Measurements from ENCODE around the gene C20orf204. TPM values are rescaled to one million over a fixed set of nuclear protein-coding genes. Genes with fewer than 3 reads are reported as not detected.

The C20orf204 gene
- total and polyA plus RNA-seq, 2 donors (not counting 3 experiments of a cell fraction or from before 2014, with no cell fraction given), result 2.8 to 5.8 TPM

DNA sequence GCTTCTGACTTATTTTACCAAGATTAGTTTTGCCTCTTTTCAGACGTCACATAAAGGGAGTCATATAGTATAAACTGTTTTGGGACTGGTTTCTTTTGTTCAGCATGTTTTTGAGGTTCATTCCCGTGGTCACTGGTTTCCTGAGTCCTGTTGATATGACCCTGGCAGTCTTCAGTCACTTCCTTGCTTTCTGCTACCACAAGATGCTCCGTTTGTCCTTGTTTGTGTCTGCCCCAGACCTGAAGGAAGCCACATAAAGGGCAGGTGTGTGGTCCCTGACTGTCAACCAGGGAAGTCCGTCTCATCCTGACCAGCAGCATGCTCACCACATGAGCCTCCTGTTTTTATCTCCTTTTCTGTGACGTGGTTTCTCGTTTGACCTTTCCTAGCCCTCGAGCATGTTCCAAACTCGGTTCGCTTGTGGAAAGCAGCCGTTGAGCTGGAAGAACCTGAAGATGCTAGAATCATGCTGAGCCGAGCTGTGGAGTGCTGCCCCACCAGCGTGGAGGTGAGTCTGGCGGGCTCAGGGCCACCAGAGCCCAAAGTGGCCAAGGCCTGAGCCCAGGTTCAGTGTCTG lies 26.1 kb upstream of the C20orf204 start:
- H3K9me3 ChIP-seq (replicated peaks; ENCODE audit: control insufficient read depth, insufficient read depth, low read length), result no peaks in the 10 kb centered on the region
- no peaks in the 10 kb centered on the region for H3K27me3 ChIP-seq (ENCODE audit: control insufficient read depth in 2 of 2, insufficient read depth in 2 of 2, low read length in 2 of 2)
- peaks cover 2% of the 10 kb centered on the region for H3K4me1 ChIP-seq (ENCODE audit: control insufficient read depth, extremely low read depth, insufficient read depth, low read length)
- H2AFZ ChIP-seq (ENCODE audit: low read depth, low read length), result no peak overlapping the region
- intact Hi-C loops (cut with micrococcal nuclease) (no loop called here), dilution Hi-C loops (cut with MboI; ENCODE audit: extremely low pct_ligation_motif_present, low sequenced_read_pairs) (no loop called here)
- POLR2A ChIA-PET, result no interaction called here
- DNase-seq (ENCODE audit: low read depth, low spot score), result peak; percentile 22
- no peak overlapping the region for H3K4me3 ChIP-seq (replicated peaks in 1 of 3; ENCODE audit: insufficient read depth in 1 of 3, low read depth in 1 of 3, low read length in 3 of 3)
- peaks cover 14 to 36% of the 10 kb centered on the region in 2 experiments for H3K36me3 ChIP-seq (ENCODE audit: control insufficient read depth in 2 of 2, extremely low read depth in 1 of 2, insufficient read depth in 2 of 2, low read length in 2 of 2)
- BruUV-seq (replicated peaks), result no TSS peak
- no peak for FAIRE-seq
- H3K9ac ChIP-seq (replicated peaks; ENCODE audit: extremely low read depth, insufficient read depth, low read length), result no peak overlapping the region
- H3K27ac ChIP-seq (ENCODE audit: insufficient read depth, low read depth, low read length), result no peak overlapping the region
- TF ChIP-seq, protein P1, sequence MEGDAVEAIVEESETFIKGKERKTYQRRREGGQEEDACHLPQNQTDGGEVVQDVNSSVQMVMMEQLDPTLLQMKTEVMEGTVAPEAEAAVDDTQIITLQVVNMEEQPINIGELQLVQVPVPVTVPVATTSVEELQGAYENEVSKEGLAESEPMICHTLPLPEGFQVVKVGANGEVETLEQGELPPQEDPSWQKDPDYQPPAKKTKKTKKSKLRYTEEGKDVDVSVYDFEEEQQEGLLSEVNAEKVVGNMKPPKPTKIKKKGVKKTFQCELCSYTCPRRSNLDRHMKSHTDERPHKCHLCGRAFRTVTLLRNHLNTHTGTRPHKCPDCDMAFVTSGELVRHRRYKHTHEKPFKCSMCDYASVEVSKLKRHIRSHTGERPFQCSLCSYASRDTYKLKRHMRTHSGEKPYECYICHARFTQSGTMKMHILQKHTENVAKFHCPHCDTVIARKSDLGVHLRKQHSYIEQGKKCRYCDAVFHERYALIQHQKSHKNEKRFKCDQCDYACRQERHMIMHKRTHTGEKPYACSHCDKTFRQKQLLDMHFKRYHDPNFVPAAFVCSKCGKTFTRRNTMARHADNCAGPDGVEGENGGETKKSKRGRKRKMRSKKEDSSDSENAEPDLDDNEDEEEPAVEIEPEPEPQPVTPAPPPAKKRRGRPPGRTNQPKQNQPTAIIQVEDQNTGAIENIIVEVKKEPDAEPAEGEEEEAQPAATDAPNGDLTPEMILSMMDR (IDR thresholded peaks at IDR 0.05; ENCODE audit: extremely low read depth in 1 of 2, insufficient read depth in 1 of 2, low read depth in 1 of 2, low read length in 2 of 2), result no peak
- no peak for TF ChIP-seq MAX (IDR thresholded peaks at IDR 0.05; ENCODE audit: insufficient read depth, insufficient read length)
- no peak for TF ChIP-seq FOS (IDR thresholded peaks at IDR 0.05; ENCODE audit: borderline replicate concordance, insufficient read depth, low read length)
- no peak for TF ChIP-seq EZH2 (IDR thresholded peaks at IDR 0.05; ENCODE audit: borderline replicate concordance, low read depth, low read length, severe bottlenecking)
- no peak for TF ChIP-seq GATA2 (IDR thresholded peaks at IDR 0.05; ENCODE audit: insufficient read depth, insufficient read length, low read depth, low read length)
- no peak for TF ChIP-seq POLR2A (IDR thresholded peaks at IDR 0.05; ENCODE audit: low read depth, low read length)
- no peak for TF ChIP-seq MYC (IDR thresholded peaks at IDR 0.05; ENCODE audit: low read depth, low read length)
- no peak for TF ChIP-seq JUN (IDR thresholded peaks at IDR 0.05; ENCODE audit: borderline replicate concordance, insufficient read depth, insufficient read length, low read depth)
- no peak for TF ChIP-seq POLR2AphosphoS5 (IDR thresholded peaks at IDR 0.05; ENCODE audit: insufficient read depth, low read depth, low read length)
- H3K4me2 ChIP-seq (ENCODE audit: insufficient read depth, low read length), result no peak overlapping the region
- H3K79me2 ChIP-seq (ENCODE audit: control insufficient read depth, insufficient read depth, low read length), result no peaks in the 10 kb centered on the region
- CTCF ChIA-PET, result no interaction called here
- no peaks in the 10 kb centered on the region for H3K9me1 ChIP-seq (replicated peaks; ENCODE audit: control insufficient read depth, extremely low read depth, insufficient read depth, low read length)
- no peaks in the 10 kb centered on the region for H4K20me1 ChIP-seq (replicated peaks; ENCODE audit: control insufficient read depth, extremely low read depth, insufficient read depth, low read length)

Measured in endothelial cell of umbilical vein (primary cell).